ENCODE data around the gene SMIM41.

SMIM41 gene

DNA sequence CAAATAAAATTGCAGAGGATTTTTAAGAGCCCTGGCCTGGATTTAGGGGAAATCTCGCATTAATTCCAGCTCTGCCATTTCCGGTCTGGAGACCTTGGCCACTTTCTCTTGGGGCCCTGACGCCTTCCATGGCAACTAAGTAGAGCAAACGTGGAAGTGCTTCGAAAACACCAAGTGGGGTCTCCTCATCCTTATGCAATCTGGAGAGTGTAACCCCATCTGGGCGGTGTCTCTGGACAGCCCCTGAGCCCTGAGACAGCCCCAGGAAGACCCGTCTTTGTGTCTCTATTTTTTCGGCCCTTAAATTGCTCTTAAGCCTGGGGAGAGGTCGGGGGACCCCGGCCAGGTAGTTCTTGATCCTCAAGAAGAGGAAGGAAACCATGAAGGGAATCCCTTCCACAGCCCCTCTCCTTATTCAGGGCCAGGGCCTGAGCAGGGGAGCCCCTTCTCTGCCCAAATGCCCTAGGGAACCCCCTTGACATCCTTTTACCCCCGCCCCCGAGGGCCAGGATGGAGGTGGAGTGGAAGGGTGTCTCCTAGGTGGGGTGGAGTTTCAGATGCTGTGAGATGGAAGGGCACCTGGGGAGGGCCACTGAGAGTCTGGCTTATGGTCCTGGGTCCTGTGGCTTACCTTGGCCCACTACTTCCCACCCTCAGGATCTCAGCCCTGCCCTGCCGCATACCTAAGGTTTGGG lies 45.9 kb upstream of the SMIM41 start:
- Histone ChIP-seq H3K79me2 (ENCODE audit: insufficient read depth, low read length) (no peaks in the 10 kb centered on the region), H3K9me2 (replicated peaks; ENCODE audit: low read depth, low read length) (no peaks in the 10 kb centered on the region), H2AFZ (ENCODE audit: low read length) (peak overlapping the region; percentile 77), H3K27me3 (ENCODE audit: insufficient read depth, low read length, poor library complexity, severe bottlenecking) (peaks cover 10% of the 10 kb centered on the region), H4K20me1 (ENCODE audit: insufficient read depth, low read length, poor library complexity, severe bottlenecking) (no peaks in the 10 kb centered on the region), H3K36me3 (ENCODE audit: insufficient read depth, low read length) (no peaks in the 10 kb centered on the region), H3K9ac (ENCODE audit: low read depth, low read length, poor library complexity, severe bottlenecking) (peak overlapping the region; percentile 46), H3K9me3 (ENCODE audit: insufficient read depth, low read depth, low read length) (no peaks in the 10 kb centered on the region), H3F3A (ENCODE audit: low read depth) (peaks cover 13% of the 10 kb centered on the region; the same call in 1 of the 2 replicates), H3K4me1 (ENCODE audit: insufficient read depth, low read length, poor library complexity, severe bottlenecking) (peaks cover 17% of the 10 kb centered on the region), H3K4me2 (ENCODE audit: low read depth, low read length, poor library complexity, severe bottlenecking) (peak overlapping the region; percentile 77), H3K4me3 (ENCODE audit: low read length, poor library complexity, severe bottlenecking) (peak overlapping the region; percentile 73)
- TF ChIP-seq EZH2phosphoT487 (IDR thresholded peaks at IDR 0.05; ENCODE audit: borderline replicate concordance) = no peak
- TF ChIP-seq, protein P1, sequence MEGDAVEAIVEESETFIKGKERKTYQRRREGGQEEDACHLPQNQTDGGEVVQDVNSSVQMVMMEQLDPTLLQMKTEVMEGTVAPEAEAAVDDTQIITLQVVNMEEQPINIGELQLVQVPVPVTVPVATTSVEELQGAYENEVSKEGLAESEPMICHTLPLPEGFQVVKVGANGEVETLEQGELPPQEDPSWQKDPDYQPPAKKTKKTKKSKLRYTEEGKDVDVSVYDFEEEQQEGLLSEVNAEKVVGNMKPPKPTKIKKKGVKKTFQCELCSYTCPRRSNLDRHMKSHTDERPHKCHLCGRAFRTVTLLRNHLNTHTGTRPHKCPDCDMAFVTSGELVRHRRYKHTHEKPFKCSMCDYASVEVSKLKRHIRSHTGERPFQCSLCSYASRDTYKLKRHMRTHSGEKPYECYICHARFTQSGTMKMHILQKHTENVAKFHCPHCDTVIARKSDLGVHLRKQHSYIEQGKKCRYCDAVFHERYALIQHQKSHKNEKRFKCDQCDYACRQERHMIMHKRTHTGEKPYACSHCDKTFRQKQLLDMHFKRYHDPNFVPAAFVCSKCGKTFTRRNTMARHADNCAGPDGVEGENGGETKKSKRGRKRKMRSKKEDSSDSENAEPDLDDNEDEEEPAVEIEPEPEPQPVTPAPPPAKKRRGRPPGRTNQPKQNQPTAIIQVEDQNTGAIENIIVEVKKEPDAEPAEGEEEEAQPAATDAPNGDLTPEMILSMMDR (conservative IDR thresholded peaks at IDR 0.05; ENCODE audit: low read length) = no peak

DNA sequence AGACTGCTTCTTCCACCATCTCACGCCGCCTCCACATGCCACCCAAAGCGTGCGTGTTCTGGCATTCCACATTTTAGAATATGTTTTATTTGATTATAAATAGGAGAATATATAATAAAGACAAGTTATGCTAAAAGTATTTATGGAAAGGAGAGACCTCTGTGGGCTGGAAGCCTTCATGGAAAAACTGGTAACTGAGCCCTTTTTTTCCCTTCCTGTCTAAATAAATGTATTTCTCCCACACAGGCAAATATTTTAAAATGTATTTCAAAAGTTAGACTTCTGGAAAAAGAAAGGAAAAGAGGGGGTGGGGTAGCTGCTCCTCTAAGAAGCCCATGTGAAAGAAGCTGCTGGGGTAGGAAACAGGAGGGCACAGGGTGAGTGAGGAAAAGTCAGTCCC lies 44.3 kb upstream of the SMIM41 start:
- H3K27me3 ChIP-seq (ENCODE audit: insufficient read depth, low read length, poor library complexity, severe bottlenecking) = peaks cover 10% of the 10 kb centered on the region

DNA sequence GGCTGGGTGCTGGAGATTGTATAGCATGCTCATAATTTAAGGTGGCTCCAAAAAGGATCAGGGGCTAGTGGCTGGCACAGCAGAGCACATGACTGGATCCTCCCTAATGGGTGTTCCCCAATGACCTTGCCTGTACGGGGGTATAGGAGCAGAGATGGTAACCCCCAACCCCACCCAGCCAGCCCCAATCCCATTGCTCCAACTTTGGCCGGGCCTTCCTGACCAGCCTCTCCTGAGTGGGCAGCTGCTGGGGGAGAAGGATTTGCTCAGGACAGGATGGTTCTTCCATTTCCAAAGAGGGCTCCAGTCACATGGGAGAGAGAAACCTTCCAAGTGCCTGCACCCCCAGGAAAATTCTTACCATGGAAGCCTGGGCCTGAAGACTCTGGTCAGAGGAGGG lies 43.6 kb upstream of the SMIM41 start:
- Histone ChIP-seq H3K4me2 (ENCODE audit: low read depth, low read length, poor library complexity, severe bottlenecking) (peak overlapping the region; percentile 69), H3K79me2 (ENCODE audit: insufficient read depth, low read length) (no peaks in the 10 kb centered on the region), H3K36me3 (ENCODE audit: insufficient read depth, low read length) (no peaks in the 10 kb centered on the region), H3K9me3 (ENCODE audit: insufficient read depth, low read depth, low read length) (no peaks in the 10 kb centered on the region), H3F3A (ENCODE audit: low read depth) (peaks cover 13% of the 10 kb centered on the region; the same call in 1 of the 2 replicates), H3K4me3 (ENCODE audit: low read length, poor library complexity, severe bottlenecking) (no peak overlapping the region), H3K9ac (ENCODE audit: low read depth, low read length, poor library complexity, severe bottlenecking) (no peak overlapping the region), H3K4me1 (ENCODE audit: insufficient read depth, low read length, poor library complexity, severe bottlenecking) (peaks cover 17% of the 10 kb centered on the region), H4K20me1 (ENCODE audit: insufficient read depth, low read length, poor library complexity, severe bottlenecking) (no peaks in the 10 kb centered on the region), H3K27me3 (ENCODE audit: insufficient read depth, low read length, poor library complexity, severe bottlenecking) (peaks cover 10% of the 10 kb centered on the region), H2AFZ (ENCODE audit: low read length) (no peak overlapping the region), H3K9me2 (replicated peaks; ENCODE audit: low read depth, low read length) (no peaks in the 10 kb centered on the region)
- no peak for TF ChIP-seq EZH2phosphoT487 (IDR thresholded peaks at IDR 0.05; ENCODE audit: borderline replicate concordance)
- TF ChIP-seq, protein P1 (conservative IDR thresholded peaks at IDR 0.05; ENCODE audit: low read length) = no peak

More for the DNA sequence above, 44.3 kb upstream of the SMIM41 start:
- H3K9me2 ChIP-seq (replicated peaks; ENCODE audit: low read depth, low read length) = no peaks in the 10 kb centered on the region
- H3K79me2 ChIP-seq (ENCODE audit: insufficient read depth, low read length) = no peaks in the 10 kb centered on the region
- H3K4me2 ChIP-seq (ENCODE audit: low read depth, low read length, poor library complexity, severe bottlenecking) = no peak overlapping the region
- H3K9ac ChIP-seq (ENCODE audit: low read depth, low read length, poor library complexity, severe bottlenecking) = no peak overlapping the region
- H3K4me3 ChIP-seq (ENCODE audit: low read length, poor library complexity, severe bottlenecking) = no peak overlapping the region
- no peaks in the 10 kb centered on the region for H4K20me1 ChIP-seq (ENCODE audit: insufficient read depth, low read length, poor library complexity, severe bottlenecking)
- H3F3A ChIP-seq (ENCODE audit: low read depth) = peaks cover 13% of the 10 kb centered on the region; the same call in 1 of the 2 replicates
- H3K9me3 ChIP-seq (ENCODE audit: insufficient read depth, low read depth, low read length) = no peaks in the 10 kb centered on the region
- H2AFZ ChIP-seq (ENCODE audit: low read length) = no peak overlapping the region
- H3K4me1 ChIP-seq (ENCODE audit: insufficient read depth, low read length, poor library complexity, severe bottlenecking) = peaks cover 17% of the 10 kb centered on the region
- no peaks in the 10 kb centered on the region for H3K36me3 ChIP-seq (ENCODE audit: insufficient read depth, low read length)
- no peak for TF ChIP-seq EZH2phosphoT487 (IDR thresholded peaks at IDR 0.05; ENCODE audit: borderline replicate concordance)
- TF ChIP-seq, protein P1 (conservative IDR thresholded peaks at IDR 0.05; ENCODE audit: low read length) = no peak
